Skeletal muscle cell (primary cell): ENCODE data around the gene ANKMY1.

Experiments used
- DNase-seq: peaks from one replicate; pipeline ENCODE4 v3.0.0-alpha.2; 2010; ENCODE audit warnings: low read depth
- H3K4me3 ChIP-seq: 2 replicates; pipeline ENCODE4 v1.5.1; 2011; ENCODE audit warnings: low read depth, mild to moderate bottlenecking, control low read depth, low read length, moderate library complexity

The ANKMY1 gene

DNA sequence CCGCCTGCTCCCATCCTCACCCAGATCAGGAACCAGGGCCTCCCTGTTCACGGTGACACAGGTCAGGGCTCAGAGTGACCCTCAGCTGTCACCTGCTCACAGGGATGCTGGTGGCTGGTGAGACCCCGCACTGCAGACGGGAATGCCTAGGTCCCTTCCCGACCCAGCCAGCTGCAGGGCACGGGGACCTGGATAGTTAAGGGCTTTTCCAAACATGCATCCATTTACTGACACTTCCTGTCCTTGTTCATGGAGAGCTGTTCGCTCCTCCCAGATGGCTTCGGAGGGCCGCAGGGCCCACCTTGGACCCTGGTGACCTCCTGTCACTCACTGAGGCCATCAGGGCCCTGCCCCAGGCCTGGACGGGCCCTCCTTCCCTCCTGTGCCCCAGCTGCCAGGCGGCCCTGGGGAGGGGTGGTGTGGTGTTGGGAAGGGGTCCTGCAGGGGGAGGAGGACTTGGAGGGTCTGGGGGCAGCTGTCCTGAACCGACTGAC is 90.6 kb downstream of the ANKMY1 start:
- no peak for DNase-seq
- no peak overlapping the region for H3K4me3 ChIP-seq

DNA sequence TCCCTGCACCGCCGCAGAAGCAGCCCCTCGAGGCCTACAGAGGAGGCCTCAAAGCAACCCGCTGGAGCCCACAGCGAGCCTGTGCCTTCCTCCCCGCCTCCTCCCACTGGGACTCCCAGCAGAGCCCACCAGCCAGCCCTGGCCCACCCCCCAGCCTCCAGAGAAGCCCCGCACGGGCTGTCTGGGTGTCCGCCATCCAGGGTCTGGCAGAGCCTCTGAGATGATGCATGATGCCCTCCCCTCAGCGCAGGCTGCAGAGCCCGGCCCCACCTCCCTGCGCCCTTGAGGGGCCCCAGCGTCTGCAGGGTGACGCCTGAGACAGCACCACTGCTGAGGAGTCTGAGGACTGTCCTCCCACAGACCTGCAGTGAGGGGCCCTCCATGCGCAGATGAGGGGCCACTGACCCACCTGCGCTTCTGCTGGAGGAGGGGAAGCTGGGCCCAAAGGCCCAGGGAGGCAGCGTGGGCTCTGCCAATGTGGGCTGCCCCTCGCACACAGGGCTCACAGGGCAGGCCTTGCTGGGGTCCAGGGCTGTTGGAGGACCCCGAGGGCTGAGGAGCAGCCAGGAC is 91.1 kb downstream of the ANKMY1 start:
- H3K4me3 ChIP-seq = no peak overlapping the region
- no peak for DNase-seq

DNA sequence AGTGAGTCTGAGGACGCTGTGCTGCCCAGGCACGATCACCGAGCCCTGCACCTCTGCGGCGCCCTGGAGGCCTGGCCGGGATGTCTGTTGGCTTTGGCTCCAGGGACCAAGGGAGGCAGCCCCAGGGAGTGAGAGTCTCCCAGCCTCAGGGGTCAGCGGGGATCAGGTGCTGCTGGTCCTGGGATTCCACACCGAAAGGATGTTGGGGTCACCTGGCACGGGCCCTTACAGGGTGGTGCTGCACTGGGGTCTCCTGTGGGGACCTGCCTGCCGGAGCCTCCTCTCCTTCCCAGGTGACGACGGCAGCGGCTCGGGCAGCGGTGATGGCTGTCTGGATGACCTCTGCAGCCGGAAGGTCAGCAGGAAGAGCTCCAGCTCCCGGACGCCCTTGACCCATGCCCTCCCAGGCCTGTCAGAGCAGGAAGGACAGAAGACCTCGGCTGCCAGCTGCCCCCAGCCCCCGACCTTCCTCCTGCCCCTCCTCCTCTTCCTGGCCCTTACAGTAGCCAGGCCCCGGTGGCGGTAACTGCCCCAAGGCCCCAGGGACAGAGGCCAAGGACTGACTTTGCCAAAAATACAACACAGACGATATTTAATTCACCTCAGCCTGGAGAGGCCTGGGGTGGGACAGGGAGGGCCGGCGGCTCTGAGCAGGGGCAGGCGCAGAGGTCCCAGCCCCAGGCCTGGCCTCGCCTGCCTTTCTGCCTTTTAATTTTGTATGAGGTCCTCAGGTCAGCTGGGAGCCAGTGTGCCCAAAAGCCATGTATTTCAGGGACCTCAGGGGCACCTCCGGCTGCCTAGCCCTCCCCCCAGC is 91.8 kb downstream of the ANKMY1 start:
- DNase-seq = no peak
- H3K4me3 ChIP-seq = no peak overlapping the region

DNA sequence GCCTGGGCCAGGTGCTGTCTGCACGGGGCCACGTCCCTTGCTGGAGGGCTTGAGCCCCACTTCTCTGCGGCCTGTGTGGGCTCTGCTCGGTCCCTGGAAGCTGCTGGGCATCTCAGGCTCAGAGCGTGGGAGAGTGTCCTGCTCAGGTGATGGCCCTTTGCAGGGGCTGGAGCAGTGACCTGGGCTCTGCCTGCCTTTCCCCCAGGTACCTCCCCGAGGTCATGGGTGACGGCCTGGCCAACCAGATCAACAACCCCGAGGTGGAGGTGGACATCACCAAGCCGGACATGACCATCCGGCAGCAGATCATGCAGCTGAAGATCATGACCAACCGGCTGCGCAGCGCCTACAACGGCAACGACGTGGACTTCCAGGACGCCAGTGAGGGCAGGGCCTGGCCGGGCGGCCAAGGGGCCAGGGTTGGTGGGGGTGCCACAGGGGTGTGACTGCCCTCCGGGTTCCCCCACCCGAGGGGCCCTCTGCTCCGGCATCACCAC is 92.5 kb downstream of the ANKMY1 start:
- no peak for DNase-seq
- H3K4me3 ChIP-seq = no peak overlapping the region

DNA sequence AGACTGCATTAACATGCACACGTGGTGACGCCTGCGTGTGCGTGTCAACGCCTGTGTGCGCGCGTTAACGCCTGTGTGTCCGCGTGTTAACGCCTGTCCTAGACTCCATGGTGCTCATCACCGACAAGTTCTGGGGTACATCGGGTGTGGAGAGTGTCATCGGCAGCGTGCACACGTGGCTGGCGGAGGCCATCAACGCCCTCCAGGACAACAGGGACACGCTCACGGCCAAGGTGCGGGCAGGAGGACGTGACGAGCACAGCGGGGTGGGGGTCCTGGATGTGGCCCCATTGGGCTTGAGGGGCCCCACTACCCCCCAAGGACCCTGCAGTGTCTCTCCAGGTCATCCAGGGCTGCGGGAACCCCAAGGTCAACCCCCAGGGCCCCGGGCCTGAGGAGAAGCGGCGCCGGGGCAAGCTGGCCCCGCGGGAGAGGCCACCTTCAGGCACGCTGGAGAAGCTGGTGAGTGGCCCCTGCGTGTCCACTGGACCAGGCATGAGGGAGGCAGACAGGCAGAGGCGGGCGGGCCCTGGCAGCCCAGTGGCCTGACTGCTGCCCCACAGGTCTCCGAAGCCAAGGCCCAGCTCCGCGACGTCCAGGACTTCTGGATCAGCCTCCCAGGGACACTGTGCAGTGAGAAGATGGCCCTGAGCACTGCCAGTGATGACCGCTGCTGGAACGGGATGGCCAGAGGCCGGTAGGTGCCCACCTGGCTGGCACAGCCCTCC is 93.1 kb downstream of the ANKMY1 start:
- H3K4me3 ChIP-seq = no peak overlapping the region
- no peak for DNase-seq

DNA sequence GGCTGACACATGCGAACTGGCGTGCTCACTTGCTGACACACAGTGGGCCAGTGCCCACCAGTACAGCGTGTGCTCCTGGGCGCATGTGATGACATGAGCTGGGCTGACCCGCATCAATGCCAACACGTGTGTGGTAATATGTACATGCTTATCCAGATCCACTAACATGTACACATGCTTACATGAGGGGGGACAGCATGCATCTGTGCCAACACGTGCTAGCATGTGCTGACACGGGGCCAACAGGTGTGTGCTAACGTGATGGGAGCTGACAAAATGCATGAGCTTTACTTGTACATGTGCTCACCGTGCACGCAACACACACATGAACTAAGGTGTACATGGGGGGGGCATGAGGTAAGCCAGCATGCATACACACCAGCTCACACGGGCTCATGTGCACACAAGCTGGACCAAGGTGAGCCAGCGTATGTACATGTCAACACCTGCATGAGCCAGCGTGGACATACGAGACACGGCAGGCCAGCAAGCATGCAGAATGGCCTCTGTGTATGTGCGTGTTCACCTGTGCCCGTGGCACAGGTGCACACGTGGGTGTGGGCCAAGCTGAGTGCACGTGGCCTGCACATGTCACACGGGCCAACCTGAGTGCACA is 93.8 kb downstream of the ANKMY1 start:
- DNase-seq = no peak
- H3K4me3 ChIP-seq = no peak overlapping the region

DNA sequence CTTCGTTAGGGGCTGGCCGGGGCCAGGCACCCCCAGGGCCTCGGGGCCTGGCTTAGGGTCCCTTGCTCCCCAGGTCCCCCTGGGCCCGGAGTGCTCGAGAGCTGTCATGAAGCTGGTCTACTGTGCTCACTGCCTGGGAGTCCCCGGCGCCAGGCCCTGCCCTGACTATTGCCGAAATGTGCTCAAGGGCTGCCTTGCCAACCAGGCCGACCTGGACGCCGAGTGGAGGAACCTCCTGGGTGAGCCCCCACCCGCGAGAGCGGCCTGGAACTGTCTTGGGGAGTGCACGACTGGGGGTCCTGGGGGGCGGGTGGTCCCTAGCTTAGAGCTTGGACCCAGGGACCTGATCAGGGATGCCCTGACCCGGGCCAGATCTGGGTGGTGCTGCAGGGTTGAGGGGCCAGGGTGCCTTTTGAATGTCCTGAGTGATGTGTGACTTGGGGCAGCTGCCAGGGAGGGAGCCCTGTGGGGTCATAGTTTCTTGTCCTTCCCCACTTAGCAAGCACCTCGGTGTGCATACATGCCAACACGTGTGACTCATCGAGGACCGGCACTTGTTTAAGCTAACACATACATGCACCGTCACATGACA is 94.4 kb downstream of the ANKMY1 start:
- DNase-seq = no peak
- no peak overlapping the region for H3K4me3 ChIP-seq

DNA sequence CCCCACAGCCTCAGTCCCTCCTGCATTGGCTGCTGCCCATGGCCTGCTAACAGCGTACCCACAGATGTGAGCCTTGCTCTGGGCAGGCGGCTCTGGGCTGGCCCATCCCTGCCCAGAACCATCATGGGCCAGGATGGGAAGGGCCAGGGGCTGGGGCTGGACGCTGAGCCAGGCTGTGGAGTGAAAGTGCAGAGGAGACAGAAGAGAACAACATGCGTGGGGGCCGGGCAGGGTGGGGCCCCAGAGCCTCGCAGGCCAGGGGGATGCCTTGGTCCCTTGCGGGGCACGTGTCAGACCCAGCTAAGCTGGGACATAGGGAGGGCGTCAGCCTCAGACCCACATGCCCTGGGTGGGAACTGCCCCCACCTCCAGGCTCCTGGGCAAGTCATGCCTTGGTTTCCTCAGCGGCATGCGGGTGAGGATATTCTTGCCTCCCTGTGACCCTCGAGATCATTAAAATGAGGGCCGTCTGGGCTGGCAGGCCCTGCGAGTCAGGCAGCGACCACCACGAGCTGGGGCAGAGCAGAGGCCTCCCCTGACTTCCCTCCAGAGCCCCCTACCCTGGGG is 95.0 kb downstream of the ANKMY1 start:
- DNase-seq = no peak
- H3K4me3 ChIP-seq = no peak overlapping the region

DNA sequence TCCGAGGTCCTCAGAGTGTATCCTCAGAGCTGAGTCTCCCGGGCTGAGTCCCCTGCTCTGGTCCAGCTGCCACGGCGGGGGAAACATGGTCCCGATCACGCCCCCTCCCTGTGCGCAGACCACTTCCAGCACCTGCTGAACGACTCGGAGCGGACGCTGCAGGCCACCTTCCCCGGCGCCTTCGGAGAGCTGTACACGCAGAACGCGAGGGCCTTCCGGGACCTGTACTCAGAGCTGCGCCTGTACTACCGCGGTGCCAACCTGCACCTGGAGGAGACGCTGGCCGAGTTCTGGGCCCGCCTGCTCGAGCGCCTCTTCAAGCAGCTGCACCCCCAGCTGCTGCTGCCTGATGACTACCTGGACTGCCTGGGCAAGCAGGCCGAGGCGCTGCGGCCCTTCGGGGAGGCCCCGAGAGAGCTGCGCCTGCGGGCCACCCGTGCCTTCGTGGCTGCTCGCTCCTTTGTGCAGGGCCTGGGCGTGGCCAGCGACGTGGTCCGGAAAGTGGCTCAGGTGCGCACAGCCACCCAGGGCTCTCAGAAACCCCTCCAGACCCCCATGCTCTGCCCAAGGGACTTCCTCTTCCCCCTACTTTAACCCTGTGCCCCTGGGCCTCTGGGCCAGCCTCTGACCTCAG is 95.6 kb downstream of the ANKMY1 start:
- no peak for DNase-seq
- H3K4me3 ChIP-seq = no peak overlapping the region

DNA sequence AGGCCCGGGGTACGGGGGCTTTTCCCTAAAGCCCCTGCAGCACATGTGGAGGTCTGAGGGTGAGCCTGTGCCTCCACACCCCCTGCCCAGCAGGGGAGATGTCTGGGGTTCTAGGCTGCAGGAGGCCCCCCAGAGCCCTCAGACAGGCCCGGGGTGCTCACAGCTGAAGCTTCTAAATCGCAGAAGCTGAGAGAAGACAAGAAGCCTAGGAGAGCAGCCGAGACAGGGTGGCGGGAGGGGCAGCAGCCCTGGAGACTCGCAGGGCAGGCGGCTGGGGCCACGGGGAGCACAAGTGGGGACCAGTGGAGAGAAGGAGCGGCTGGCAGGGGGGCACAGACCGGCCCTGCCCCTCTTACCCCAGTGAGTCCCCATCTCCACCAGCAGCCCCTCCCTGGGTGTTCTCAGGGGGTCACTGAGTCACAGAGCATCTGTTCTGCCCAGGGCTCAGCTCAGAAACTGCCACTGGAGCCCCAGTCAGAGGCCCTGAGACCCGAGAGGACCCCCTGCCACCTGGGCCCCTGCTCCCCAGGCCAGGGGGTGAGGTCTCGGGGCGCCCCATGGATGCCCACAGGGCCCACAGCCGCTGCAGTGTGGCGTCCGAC is 96.2 kb downstream of the ANKMY1 start:
- H3K4me3 ChIP-seq = no peak overlapping the region
- no peak for DNase-seq

DNA sequence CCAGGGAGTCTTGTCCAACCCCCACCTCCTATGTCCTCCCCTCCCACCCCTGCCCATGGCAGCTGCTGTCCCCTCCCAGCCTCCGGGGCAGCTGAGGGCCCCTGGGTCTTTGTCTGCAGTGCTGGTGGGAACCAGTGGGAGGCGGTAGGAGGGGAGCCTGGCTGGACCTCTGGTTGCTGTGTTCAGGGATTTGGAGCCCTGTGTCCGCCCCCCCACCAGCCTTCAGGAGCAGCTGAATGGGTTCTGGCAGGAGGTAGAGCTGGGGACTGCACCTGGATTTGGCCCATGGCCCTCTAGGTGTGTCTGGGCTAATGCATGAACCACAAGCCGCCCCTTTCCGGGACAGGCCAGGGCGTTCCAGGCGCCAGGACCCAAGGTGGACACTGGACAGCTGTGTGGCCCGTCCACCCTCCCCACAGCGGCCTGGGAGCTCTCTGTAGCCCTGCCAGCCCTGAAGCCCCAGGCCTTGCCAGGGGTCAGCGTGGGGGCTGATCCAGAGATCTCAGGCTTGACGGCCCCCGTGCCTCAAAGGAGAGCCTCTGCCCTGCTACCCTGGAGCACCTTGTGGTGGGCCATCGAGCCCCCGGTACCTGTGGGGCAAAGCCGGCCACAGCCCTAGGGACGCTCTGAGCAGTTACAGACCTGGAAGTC is 96.9 kb downstream of the ANKMY1 start:
- no peak overlapping the region for H3K4me3 ChIP-seq
- no peak for DNase-seq

DNA sequence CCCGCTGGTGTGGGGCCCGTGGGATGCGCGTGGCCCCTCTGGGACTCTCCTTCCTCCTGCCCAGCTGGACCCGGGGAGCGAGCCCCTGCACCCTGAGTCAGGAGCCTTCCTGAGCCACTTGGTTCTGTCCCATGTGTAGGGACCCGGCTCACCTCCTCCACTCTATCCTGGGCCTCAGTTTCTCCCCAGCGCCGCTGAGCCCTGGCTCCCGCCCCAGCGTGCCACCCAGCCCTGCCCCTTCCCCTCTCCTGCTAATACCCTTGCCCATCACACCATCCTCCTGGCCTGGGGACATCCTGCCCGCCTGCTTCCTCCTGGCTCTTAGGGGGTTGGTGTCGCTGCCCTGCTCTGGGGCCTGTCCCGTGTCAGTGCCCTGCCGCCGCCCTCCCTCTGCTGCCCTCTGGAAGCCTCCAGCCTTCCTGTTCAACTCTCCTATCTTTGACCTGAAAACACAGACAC is 97.5 kb downstream of the ANKMY1 start:
- H3K4me3 ChIP-seq = no peak overlapping the region
- DNase-seq = no peak

DNA sequence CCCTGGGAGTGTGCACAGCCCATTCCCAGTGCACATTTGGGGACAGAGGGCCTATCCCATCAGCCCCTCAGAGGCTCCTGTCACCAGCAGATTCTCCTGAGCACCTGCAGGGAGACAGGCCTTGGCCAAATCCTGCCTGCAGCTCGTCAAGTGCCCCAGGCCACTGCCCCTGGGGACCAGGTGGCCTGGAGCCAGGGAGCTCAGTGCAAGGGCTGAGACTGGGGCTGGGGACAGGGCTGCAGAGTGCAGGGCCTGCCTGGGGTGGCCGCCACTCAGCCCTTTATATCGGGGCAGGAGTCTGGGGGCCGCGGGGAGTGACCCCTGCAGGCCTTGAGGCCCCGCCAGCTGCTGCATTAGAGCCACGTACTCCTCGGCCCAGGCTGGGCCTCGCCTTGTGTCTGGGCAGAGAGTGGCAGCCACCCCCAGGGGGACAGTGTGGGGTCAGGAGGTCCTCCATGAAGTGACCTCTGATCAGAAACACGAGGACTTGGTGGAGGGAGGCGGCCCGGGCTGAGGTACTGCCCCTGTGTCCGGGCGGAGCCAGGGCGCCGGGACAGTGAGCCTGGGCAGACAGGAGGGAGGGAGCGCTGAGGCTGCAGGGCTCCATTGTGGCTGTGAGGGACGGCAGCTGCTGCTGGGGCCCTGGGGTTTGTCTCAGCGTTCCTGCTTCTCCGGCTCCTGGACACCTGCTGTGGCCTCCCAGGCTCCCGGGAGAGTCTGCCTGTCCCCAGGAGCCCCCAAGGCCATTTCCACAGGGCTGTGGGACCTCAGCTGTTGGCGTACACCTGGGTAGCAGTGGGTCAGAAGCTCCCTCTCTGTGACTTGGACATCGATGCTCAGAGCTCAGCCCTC is 98.2 kb downstream of the ANKMY1 start:
- no peak overlapping the region for H3K4me3 ChIP-seq
- no peak for DNase-seq

DNA sequence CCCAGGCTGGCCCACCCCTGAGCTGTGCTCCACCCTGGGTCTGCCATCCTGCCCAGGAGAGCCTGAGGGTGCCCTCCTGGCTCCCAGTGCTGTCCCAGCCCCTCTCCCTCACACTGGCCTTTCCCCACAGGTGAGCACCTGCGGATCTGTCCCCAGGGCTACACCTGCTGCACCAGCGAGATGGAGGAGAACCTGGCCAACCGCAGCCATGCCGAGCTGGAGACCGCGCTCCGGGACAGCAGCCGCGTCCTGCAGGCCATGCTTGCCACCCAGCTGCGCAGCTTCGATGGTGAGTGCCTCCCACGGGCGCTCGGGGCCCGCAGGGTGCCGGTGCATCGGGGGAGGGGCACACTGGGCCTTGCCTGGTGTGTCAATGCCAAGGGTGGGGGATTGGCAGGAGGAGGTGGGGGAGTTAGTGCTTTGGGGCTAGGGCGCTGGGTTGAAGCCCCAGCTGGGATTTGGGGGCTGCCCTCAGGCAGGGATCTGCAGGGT is 98.8 kb downstream of the ANKMY1 start:
- DNase-seq = no peak
- H3K4me3 ChIP-seq = no peak overlapping the region

DNA sequence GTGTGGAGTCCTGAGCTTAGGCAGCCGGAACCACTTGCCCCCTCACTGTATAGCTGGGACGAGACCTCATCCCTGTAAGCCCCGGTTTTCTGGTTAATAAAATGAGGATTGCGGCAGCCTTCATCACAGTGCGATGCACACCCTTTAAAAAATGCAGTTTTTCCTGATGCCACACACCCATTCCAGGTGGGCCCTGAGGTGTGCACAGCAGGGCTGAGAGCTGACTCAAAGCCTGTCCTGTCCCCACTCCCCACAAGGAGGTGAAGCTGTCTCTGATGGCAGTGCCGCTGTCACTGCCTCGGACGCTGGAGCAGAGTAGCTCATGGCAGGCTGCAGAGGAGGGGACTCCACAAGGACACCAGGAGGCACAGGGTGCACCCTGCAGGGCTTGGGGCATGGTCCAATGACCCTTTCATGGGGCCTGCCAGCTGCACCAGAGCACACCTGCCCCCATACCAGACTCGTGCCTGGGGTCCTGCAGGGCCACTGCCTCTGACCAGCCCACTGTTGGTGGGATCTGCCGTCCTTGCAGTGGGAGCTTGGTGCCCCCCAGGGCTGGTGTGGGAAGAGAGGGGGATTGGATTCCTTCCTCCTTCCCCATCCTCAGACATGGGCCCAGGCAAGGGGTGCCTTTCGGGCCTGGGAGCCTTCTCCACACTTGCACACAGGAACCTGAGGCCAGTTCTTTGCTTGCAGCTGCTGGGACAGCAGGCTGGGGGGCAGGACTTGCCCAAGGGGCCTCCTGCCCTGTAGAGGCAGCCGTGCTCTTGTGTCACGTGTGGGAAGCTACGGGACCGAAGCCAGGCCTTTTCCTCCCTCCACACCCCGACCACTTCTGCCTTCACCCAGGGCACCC is 99.5 kb downstream of the ANKMY1 start:
- H3K4me3 ChIP-seq = no peak overlapping the region
- DNase-seq = no peak
